ENCODE results near the gene NUTM2E.
"Not testable (repeated sequence)": the region's sequence is repeated elsewhere in the genome, so short reads cannot be mapped to it uniquely, and the experiment has no call there.

GRCh38 chr10:79781584-79781983 is 45.0 kb upstream of the NUTM2E start:
- not testable (repeated sequence) for TF ChIP-seq EZH2, CTCF (IDR thresholded peaks at IDR 0.05)

Data from neural progenitor cell (in vitro differentiated cells).